Type B pancreatic cell (in vitro differentiated cells): Measurements from ENCODE around the gene CNTNAP2. TPM values are rescaled to one million over a fixed set of nuclear protein-coding genes. Genes with fewer than 3 reads are reported as not detected.

Experiments
- DNase-seq: peaks from one replicate; pipeline ENCODE4 v3.0.0; 2021; ENCODE audit warnings: mixed read lengths; ENCODE audit not compliant: unreplicated experiment; ENCODE audit errors: extremely low spot score
- H3K27ac Mint-ChIP-seq: 2 replicates; pipeline ENCODE4 v1.8.0; 2021; ENCODE audit warnings: mild to moderate bottlenecking, mixed read lengths
- H3K27me3 Mint-ChIP-seq: 2 replicates; pipeline ENCODE4 v1.8.0; 2021; ENCODE audit warnings: mixed read lengths
- H3K36me3 Mint-ChIP-seq: 2 replicates; pipeline ENCODE4 v1.8.0; 2021; ENCODE audit warnings: mixed read lengths
- H3K4me1 Mint-ChIP-seq: one replicate; pipeline ENCODE4 v1.8.0; 2021; ENCODE audit warnings: mixed read lengths; ENCODE audit not compliant: unreplicated experiment
- H3K4me3 Mint-ChIP-seq: 2 replicates; pipeline ENCODE4 v1.8.0; 2021; ENCODE audit warnings: mild to moderate bottlenecking, mixed read lengths
- H3K9me3 Mint-ChIP-seq: 2 replicates; pipeline ENCODE4 v1.8.0; 2021; ENCODE audit warnings: mixed read lengths
- total RNA-seq: library from RNA; stranded (reverse); gene quantifications from 2 replicates; pipeline ENCODE4 v1.2.1, GENCODE V29; 2021; ENCODE audit warnings: low replicate concordance
- TF ChIP-seq, protein P1 (sequence below): fragments of 200-600 bp; sonication (generic); conservative IDR thresholded peaks from 2 replicates; pipeline ENCODE4 v1.5.0; 2021; ENCODE audit warnings: antibody characterized with exemption, mild to moderate bottlenecking

The CNTNAP2 gene
- total RNA-seq, 1 donor from 2014 or later, result 26.8 TPM

DNA sequence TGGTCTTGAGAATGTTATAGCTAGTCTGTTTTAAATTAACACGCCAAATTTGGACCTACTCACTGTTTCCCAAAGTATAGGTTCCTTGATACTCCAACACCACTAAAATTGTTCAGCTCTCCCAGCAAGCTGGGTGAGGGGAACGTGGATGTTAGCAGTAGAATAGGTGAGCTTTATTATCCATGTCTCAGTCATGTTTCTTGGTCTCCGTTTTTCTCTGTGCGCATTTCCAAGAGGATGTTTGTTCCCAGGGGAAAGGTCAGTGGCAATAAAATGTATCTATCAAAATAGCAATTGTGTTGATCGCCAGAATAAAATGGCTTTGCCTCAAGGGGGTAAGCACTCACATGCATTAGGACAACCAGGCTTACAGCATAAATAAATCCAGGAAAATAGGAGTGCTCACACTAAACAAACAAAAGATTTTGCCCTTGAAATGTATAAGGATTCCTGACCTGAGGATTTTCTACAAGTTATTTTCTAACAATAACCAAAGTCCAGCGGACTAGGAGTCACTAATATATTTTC, 2286.9 kb downstream of the CNTNAP2 start:
- no peaks in the 10 kb centered on the region for H3K36me3 Mint-ChIP-seq
- peaks cover 13% of the 10 kb centered on the region for H3K4me1 Mint-ChIP-seq
- no peak overlapping the region for H3K4me3 Mint-ChIP-seq
- TF ChIP-seq, protein P1, sequence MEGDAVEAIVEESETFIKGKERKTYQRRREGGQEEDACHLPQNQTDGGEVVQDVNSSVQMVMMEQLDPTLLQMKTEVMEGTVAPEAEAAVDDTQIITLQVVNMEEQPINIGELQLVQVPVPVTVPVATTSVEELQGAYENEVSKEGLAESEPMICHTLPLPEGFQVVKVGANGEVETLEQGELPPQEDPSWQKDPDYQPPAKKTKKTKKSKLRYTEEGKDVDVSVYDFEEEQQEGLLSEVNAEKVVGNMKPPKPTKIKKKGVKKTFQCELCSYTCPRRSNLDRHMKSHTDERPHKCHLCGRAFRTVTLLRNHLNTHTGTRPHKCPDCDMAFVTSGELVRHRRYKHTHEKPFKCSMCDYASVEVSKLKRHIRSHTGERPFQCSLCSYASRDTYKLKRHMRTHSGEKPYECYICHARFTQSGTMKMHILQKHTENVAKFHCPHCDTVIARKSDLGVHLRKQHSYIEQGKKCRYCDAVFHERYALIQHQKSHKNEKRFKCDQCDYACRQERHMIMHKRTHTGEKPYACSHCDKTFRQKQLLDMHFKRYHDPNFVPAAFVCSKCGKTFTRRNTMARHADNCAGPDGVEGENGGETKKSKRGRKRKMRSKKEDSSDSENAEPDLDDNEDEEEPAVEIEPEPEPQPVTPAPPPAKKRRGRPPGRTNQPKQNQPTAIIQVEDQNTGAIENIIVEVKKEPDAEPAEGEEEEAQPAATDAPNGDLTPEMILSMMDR, result no peak
- no peak overlapping the region for H3K27ac Mint-ChIP-seq
- H3K27me3 Mint-ChIP-seq, result peaks cover 5% of the 10 kb centered on the region
- no peaks in the 10 kb centered on the region for H3K9me3 Mint-ChIP-seq
- DNase-seq, result no peak

DNA sequence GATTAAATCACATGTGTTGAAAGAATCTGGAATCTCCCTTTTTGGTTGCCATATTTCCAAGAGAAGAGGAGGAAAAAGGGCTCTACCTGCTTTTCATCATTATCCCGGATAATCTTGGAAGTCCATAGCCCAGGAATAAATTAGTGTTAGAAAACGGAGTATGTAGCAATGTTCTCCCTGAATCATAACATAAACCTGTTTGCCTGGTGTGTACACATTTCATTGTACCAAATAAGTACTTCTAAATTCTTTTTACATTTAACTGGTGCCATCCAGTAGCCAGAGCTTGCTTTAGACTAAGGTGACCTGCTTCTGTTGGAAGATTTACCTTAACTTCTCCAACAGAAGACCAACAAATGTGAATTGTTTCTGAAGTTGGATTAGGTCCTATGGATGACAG, 2291.7 kb downstream of the CNTNAP2 start:
- no peaks in the 10 kb centered on the region for H3K9me3 Mint-ChIP-seq
- H3K27me3 Mint-ChIP-seq, result peaks cover 3% of the 10 kb centered on the region
- H3K4me3 Mint-ChIP-seq, result no peak overlapping the region
- H3K4me1 Mint-ChIP-seq, result peaks cover 1% of the 10 kb centered on the region
- TF ChIP-seq, protein P1, result no peak
- no peaks in the 10 kb centered on the region for H3K36me3 Mint-ChIP-seq
- DNase-seq, result no peak
- H3K27ac Mint-ChIP-seq, result no peak overlapping the region

DNA sequence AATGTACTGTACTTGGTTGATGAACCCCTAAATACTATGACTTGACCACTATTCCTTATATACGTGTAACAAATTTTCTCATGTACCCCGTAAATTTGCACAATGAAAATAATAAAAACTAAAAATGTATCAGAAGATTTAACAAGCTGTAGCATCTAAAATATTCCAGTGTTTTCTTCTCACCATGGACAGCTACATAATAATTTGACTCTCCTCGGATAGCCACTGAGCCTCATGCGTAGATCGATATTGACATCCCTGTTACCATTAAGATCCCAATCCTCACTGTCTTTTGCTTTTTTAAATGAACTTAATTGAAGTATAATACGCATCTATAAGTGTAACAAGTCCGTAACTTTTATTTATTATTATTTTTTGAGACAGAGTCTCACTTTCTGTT, 2294.3 kb downstream of the CNTNAP2 start:
- Mint-ChIP-seq H3K36me3 (no peaks in the 10 kb centered on the region), H3K27me3 (no peaks in the 10 kb centered on the region), H3K4me1 (peaks cover 4% of the 10 kb centered on the region), H3K4me3 (no peak overlapping the region), H3K27ac (no peak overlapping the region), H3K9me3 (no peaks in the 10 kb centered on the region)
- TF ChIP-seq, protein P1, result no peak
- no peak for DNase-seq

DNA sequence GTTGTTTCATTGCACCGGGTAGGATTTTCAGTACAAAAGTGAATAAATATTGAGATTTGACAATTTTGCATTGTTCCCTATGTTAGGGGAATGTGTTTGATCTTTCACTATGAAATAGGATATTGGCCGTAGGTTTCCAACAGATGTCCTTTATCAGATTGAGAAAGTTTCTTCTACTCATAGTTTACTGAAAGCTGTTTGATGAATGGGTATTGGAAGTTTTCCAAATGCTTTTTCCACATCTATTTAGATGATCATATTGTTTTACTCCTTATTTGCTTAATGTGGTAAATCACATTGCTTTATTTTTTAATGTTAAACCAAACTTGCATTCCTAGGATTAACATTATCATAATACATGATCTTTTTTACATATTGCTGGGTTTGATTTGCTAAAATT, 2296.1 kb downstream of the CNTNAP2 start:
- Mint-ChIP-seq H3K27ac (no peak overlapping the region), H3K9me3 (no peaks in the 10 kb centered on the region), H3K4me1 (peaks cover 4% of the 10 kb centered on the region), H3K4me3 (no peak overlapping the region), H3K27me3 (no peaks in the 10 kb centered on the region), H3K36me3 (no peaks in the 10 kb centered on the region)
- DNase-seq, result no peak
- TF ChIP-seq, protein P1, result no peak

DNA sequence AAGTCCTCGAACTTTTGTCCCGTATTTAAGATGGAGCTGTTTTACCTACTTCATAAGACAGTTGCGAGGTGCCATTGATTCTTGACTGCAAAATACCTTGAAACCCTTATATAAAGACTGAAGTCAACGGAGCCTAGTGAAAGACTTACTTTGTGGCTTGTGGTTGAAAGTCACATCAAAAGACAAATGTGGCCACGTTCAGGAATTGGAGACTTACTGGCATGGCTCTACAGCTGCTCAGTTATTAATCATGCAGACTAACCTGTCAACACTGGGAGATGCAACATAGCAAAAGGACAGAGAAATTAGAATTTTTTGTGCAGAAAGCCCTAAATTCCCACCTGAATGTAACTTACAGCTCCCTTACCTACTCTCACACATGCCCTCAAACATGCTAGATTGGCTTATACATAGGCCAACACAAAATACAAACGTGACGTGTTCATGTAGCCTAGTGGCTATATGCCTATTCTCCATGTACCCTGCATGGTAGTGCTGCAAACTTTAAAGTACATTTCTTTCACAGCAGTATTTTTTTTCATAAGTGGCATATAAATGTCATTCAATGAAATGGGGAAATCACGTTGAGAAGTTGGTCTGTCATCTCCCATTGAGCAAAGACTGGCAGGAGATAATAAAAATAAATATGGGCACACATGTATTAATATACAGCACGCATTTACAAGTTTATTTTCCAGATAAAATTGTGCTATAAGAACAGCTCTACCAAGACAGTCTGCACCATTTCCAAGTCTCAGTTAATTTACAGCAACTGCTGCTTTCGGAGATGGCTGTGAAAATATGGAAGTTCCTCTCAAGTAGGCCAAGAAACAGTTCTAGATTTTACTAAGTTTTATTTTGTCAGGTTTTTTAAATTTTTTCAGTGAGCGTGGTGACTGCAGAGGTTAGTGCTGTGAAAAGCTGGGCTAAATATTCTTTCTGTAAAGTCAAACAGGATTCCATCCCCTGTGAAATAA, 2303.5 kb downstream of the CNTNAP2 start:
- Mint-ChIP-seq H3K4me1 (no peaks in the 10 kb centered on the region), H3K9me3 (peaks cover 6% of the 10 kb centered on the region), H3K4me3 (no peak overlapping the region), H3K27me3 (no peaks in the 10 kb centered on the region), H3K36me3 (no peaks in the 10 kb centered on the region), H3K27ac (no peak overlapping the region)
- no peak for DNase-seq
- TF ChIP-seq, protein P1, result no peak
